ENCODE measurements around the gene DMD.

DNA sequence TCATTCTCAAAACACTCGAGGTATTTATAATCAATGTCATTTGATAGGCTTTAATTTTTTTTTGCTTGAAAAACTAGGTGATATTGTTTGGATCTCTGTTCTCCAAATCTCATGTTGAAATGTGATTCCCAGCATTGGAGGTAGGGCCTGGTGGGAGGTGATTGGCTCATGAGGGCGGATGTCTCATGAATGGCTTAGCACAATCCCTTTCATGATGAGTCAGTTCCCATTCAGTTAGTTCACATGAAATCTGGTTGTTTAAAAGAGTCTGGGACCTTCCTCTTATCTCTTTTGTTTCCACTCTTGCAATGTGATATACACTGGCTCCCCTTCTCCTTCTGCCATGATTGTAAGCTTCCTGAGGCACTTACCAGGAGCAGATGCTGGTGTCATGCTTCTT, 638.7 kb downstream of the DMD start:
- TF ChIP-seq, protein P1, sequence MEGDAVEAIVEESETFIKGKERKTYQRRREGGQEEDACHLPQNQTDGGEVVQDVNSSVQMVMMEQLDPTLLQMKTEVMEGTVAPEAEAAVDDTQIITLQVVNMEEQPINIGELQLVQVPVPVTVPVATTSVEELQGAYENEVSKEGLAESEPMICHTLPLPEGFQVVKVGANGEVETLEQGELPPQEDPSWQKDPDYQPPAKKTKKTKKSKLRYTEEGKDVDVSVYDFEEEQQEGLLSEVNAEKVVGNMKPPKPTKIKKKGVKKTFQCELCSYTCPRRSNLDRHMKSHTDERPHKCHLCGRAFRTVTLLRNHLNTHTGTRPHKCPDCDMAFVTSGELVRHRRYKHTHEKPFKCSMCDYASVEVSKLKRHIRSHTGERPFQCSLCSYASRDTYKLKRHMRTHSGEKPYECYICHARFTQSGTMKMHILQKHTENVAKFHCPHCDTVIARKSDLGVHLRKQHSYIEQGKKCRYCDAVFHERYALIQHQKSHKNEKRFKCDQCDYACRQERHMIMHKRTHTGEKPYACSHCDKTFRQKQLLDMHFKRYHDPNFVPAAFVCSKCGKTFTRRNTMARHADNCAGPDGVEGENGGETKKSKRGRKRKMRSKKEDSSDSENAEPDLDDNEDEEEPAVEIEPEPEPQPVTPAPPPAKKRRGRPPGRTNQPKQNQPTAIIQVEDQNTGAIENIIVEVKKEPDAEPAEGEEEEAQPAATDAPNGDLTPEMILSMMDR (IDR thresholded peaks at IDR 0.05): no peak
- TF ChIP-seq POLR2A (IDR thresholded peaks at IDR 0.05): no peak
- no peak for TF ChIP-seq EP300 (IDR thresholded peaks at IDR 0.05)
- TF ChIP-seq POLR2AphosphoS5 (IDR thresholded peaks at IDR 0.05): no peak
